Neural crest cell (in vitro differentiated cells): Measurements from ENCODE around the gene NCOA3. TPM values are rescaled to one million over a fixed set of nuclear protein-coding genes. Genes with fewer than 3 reads are reported as not detected.

Experiments
- DNase-seq: peaks from one replicate; pipeline ENCODE4 v3.0.0; 2021; ENCODE audit warnings: low read depth, mixed read lengths, low spot score
- H3K27ac Mint-ChIP-seq: one replicate; pipeline ENCODE4 v1.8.0; 2021; ENCODE audit warnings: mild to moderate bottlenecking, mixed read lengths; ENCODE audit not compliant: unreplicated experiment
- H3K27me3 Mint-ChIP-seq: 2 replicates; pipeline ENCODE4 v1.8.0; 2021; ENCODE audit warnings: low read depth, mild to moderate bottlenecking, mixed read lengths
- H3K36me3 Mint-ChIP-seq: 2 replicates; pipeline ENCODE4 v1.8.0; 2021; ENCODE audit warnings: low read depth, mild to moderate bottlenecking, mixed read lengths
- H3K4me1 Mint-ChIP-seq: 2 replicates; pipeline ENCODE4 v1.8.0; 2021; ENCODE audit warnings: mixed read lengths
- H3K4me3 Mint-ChIP-seq: one replicate; pipeline ENCODE4 v1.8.0; 2021; ENCODE audit warnings: mild to moderate bottlenecking, mixed read lengths
- H3K9me3 Mint-ChIP-seq: 2 replicates; pipeline ENCODE4 v1.8.0; 2021; ENCODE audit warnings: mixed read lengths
- total RNA-seq: library from RNA; stranded (reverse); gene quantifications from 2 replicates; pipeline ENCODE4 v1.2.1, GENCODE V29; 2021
- TF ChIP-seq, protein P1 (sequence below): fragments of 200-600 bp; sonication (generic); conservative IDR thresholded peaks from 2 replicates; pipeline ENCODE4 v1.5.0; 2021; ENCODE audit warnings: antibody characterized with exemption, mild to moderate bottlenecking

NCOA3 gene
- total RNA-seq, 1 donor from 2014 or later: 25.7 TPM

DNA sequence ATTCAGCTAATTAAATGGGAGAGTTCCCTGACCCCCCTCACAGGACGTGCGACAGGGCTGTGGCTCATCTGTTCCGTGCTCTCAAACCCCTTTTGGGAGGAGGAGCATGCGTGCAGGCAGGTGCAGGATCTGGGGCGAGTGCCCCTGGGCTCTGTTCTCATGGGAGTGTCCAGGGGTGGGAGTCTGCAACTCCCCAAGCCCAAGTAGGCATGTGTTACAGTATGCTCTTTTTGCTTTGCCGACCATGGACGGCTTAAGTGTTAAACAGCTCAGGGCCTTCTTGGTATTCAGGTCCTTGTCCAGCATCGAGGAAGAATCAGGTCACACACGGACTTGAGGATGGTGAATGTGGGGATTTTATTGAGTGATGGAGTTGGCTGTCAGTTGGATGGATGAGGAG, 101.6 kb downstream of the NCOA3 start:
- no peak overlapping the region for H3K27ac Mint-ChIP-seq
- no peak for DNase-seq

DNA sequence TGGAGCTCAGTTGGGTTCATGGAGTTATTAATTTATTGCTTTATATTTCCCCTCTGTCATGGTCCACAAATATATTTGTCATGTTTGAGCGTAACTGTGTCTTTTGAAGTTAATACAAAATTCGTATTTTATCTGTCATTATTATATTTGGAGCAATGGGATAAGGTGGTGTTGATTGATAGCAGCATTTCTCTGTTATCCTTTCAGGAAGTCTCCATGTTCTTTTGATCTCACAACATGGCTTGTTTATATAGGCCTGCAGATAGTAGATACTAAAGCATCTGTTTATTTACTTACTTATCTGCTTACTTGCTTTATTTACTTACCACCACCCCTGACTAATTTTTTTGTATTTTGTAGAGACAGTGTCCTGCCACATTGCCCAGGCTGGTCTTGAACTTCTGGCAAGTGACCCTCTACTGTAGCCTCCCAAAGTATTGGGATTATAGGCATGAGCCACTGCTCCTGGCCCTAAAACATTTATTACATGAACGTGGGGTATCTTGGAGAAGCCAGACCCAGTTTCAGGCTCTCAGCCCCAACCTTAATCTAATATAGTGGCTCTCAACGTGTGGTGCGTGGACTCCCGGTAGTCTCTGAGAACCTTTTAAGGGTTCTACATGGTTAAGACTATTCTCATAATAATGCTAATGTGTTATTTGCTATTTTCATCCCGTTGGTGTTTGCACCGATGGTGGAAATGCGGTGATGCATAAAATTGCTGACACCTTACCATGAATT, 104.2 kb downstream of the NCOA3 start:
- Mint-ChIP-seq H3K4me1 (no peaks in the 10 kb centered on the region), H3K9me3 (peaks cover 8% of the 10 kb centered on the region), H3K36me3 (peaks cover 11% of the 10 kb centered on the region), H3K27me3 (no peaks in the 10 kb centered on the region), H3K4me3 (no peak overlapping the region), H3K27ac (no peak overlapping the region)
- DNase-seq: no peak
- TF ChIP-seq, protein P1, sequence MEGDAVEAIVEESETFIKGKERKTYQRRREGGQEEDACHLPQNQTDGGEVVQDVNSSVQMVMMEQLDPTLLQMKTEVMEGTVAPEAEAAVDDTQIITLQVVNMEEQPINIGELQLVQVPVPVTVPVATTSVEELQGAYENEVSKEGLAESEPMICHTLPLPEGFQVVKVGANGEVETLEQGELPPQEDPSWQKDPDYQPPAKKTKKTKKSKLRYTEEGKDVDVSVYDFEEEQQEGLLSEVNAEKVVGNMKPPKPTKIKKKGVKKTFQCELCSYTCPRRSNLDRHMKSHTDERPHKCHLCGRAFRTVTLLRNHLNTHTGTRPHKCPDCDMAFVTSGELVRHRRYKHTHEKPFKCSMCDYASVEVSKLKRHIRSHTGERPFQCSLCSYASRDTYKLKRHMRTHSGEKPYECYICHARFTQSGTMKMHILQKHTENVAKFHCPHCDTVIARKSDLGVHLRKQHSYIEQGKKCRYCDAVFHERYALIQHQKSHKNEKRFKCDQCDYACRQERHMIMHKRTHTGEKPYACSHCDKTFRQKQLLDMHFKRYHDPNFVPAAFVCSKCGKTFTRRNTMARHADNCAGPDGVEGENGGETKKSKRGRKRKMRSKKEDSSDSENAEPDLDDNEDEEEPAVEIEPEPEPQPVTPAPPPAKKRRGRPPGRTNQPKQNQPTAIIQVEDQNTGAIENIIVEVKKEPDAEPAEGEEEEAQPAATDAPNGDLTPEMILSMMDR: no peak

More for the DNA sequence above, 101.6 kb downstream of the NCOA3 start:
- no peak overlapping the region for H3K4me3 Mint-ChIP-seq
- H3K4me1 Mint-ChIP-seq: no peaks in the 10 kb centered on the region
- TF ChIP-seq, protein P1: no peak
- H3K9me3 Mint-ChIP-seq: peaks cover 8% of the 10 kb centered on the region
- H3K36me3 Mint-ChIP-seq: peaks cover 11% of the 10 kb centered on the region
- H3K27me3 Mint-ChIP-seq: no peaks in the 10 kb centered on the region

DNA sequence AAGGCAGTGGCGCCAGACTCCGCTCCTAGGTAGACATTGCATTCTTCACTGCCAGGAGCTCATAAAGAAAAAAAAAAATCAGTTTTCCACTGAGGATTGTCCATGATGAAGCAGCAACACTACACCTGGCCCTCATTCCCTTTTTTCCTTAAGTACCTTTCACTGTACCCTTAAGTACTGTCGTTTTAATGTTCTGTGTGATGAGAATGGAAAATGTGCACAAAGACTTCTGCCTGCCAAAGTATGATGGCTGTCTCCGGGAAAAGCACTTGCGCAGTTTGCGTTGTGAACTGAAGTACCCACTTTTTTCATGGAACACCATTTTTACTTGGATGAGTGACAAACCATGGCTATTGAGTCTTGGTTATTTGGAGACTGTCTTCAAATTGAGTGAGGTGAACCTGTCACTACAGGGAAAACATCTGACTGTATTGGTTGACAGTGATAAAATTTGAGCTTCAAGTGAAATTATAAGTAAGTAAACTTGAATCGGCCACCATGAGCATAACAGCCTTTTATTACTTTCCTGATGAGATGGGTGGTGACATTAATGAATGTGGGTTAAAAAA, 104.8 kb downstream of the NCOA3 start:
- DNase-seq: no peak
- TF ChIP-seq, protein P1: no peak
- H3K27ac Mint-ChIP-seq: no peak overlapping the region
- H3K27me3 Mint-ChIP-seq: no peaks in the 10 kb centered on the region
- peaks cover 11% of the 10 kb centered on the region for H3K36me3 Mint-ChIP-seq
- no peak overlapping the region for H3K4me3 Mint-ChIP-seq
- H3K9me3 Mint-ChIP-seq: peaks cover 8% of the 10 kb centered on the region
- H3K4me1 Mint-ChIP-seq: no peaks in the 10 kb centered on the region

DNA sequence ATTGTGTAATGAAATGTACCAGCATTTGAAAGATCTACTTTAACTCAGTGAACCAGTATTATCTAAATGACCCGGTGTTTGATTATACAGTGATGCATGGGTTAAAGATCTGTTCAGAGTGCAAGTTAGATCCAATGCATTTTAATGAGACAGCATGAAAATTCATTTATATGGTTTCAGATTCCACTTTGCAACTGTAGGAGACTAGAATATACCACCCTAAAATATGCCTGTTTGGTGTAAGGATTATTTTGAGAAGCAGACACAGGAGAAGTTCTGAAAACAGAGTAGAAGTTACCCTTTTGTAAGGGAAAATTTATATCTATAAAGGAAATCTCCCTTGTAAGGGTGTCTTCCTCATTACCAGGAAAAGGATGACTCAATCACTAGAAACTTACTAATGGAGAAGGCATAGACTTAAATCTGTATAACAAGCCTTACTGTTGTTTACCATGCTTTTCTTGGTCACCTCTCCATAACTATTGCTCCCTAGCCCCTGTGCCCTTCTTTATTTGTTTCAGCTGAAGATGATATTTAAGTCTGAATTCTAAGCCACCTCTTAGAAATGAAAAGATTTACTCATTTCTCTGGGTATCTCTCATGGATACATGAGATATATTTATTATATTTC, 105.4 kb downstream of the NCOA3 start:
- Mint-ChIP-seq H3K27me3 (no peaks in the 10 kb centered on the region), H3K9me3 (peaks cover 8% of the 10 kb centered on the region), H3K36me3 (peaks cover 11% of the 10 kb centered on the region), H3K4me1 (no peaks in the 10 kb centered on the region), H3K4me3 (no peak overlapping the region), H3K27ac (no peak overlapping the region)
- no peak for DNase-seq
- TF ChIP-seq, protein P1: no peak

DNA sequence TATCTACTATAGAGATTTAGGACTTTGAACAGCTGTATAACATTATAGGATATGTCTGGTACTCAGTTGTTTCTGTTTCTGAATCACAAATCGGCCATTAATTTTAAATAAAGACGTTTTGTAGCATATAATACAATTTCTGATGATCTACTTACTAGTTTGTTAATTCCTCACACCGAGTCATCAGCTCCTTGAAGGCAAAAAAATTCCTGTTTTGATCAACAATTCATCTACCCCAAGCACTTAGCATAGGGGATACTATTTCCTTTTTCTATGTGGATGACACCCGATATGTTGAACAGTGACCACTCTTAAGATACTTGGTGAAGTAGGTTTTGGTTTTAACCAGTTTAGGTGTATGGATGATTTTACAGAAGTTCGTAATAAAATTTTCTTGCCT, 107.3 kb downstream of the NCOA3 start:
- Mint-ChIP-seq H3K4me1 (no peaks in the 10 kb centered on the region), H3K27ac (no peak overlapping the region), H3K4me3 (no peak overlapping the region), H3K9me3 (no peaks in the 10 kb centered on the region), H3K36me3 (peaks cover 4% of the 10 kb centered on the region), H3K27me3 (no peaks in the 10 kb centered on the region)
- TF ChIP-seq, protein P1: no peak
- no peak for DNase-seq
